ENCODE measurements around the gene CCR5AS.
"Not testable (repeated sequence)": the region's sequence is repeated elsewhere in the genome, so short reads cannot be mapped to it uniquely, and the experiment has no call there.

The CCR5AS gene

GRCh38 chr3:46406788-46407611 lies at the start of gene CCR5AS, which contains the start of gene CCRL2:
TSS of gene CCR5AS (minus strand) at chr3:46407066.
TSS of gene CCRL2 (plus strand) at chr3:46407259. CDS start at chr3:46408080, 821 bp downstream.
- DNase-seq, result peak; percentile 13

- no peak for DNase-seq
These were observed 49.3 kb upstream of the CCR5AS start for GRCh38 chr3:46456118-46456517.

GRCh38 chr3:46455231-46456115 lies 48.6 kb upstream of the CCR5AS start:
- no peak for DNase-seq

GRCh38 chr3:46454606-46455005 lies 47.7 kb upstream of the CCR5AS start:
- DNase-seq, result no peak

- DNase-seq, result no peak
These were observed 47.3 kb upstream of the CCR5AS start for GRCh38 chr3:46454209-46454595.

GRCh38 chr3:46453526-46454208 lies 46.8 kb upstream of the CCR5AS start:
- no peak for DNase-seq

- no peak for DNase-seq
These were observed 43.1 kb upstream of the CCR5AS start for GRCh38 chr3:46449755-46450552.

GRCh38 chr3:46448721-46449120 lies 41.9 kb upstream of the CCR5AS start:
- DNase-seq, result no peak

GRCh38 chr3:46447228-46447985 lies 40.5 kb upstream of the CCR5AS start:
- DNase-seq, result no peak

- DNase-seq, result peak; percentile 35
These were observed 36.0 kb upstream of the CCR5AS start for GRCh38 chr3:46442576-46443530.

GRCh38 chr3:46440531-46441294 lies 33.8 kb upstream of the CCR5AS start:
- DNase-seq, result no peak

GRCh38 chr3:46438831-46439230 lies 32.0 kb upstream of the CCR5AS start:
- DNase-seq, result no peak

- DNase-seq, result no peak
These were observed 28.3 kb upstream of the CCR5AS start for GRCh38 chr3:46435081-46435726.

GRCh38 chr3:46433841-46434240 lies 27.0 kb upstream of the CCR5AS start:
- no peak for DNase-seq

- DNase-seq, result not testable (repeated sequence)
These were observed 26.3 kb upstream of the CCR5AS start for GRCh38 chr3:46433118-46433517.

- not testable (repeated sequence) for DNase-seq
These were observed 25.0 kb upstream of the CCR5AS start for GRCh38 chr3:46431905-46432304.

- DNase-seq, result not testable (repeated sequence)
These were observed 24.0 kb upstream of the CCR5AS start for GRCh38 chr3:46430879-46431278.

GRCh38 chr3:46429671-46430070 lies 22.8 kb upstream of the CCR5AS start:
- DNase-seq, result no peak

GRCh38 chr3:46429250-46429649 lies 22.4 kb upstream of the CCR5AS start:
- DNase-seq, result no peak
